Middle frontal gyrus (tissue), 1 donor: ENCODE measurements around the gene GNAI3.

Experiments
- DNase-seq: peaks from one replicate; pipeline ENCODE4 v3.0.0-alpha.2; 2015; ENCODE audit warnings: low spot score; ENCODE audit errors: extremely low spot score

The GNAI3 gene

DNA sequence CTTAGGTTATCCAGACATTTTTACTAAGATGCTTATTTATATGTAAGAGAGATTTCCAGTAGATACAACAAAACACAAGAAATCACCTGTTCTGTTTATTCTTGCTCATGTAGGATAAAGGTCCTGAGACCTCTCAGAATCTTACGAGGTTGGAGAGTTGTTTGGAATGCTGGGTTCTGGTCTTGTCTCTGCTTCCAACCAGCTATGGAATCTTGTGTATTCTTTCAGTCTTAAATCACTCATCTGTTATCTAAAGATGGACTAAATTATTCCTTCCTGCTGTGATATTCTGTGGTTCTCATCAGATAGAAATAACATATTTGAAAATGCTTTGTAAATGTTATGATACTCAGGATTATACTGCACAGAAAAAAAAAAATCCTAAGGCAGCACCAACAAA, 49.7 kb downstream of the GNAI3 start:
- no peak for DNase-seq

DNA sequence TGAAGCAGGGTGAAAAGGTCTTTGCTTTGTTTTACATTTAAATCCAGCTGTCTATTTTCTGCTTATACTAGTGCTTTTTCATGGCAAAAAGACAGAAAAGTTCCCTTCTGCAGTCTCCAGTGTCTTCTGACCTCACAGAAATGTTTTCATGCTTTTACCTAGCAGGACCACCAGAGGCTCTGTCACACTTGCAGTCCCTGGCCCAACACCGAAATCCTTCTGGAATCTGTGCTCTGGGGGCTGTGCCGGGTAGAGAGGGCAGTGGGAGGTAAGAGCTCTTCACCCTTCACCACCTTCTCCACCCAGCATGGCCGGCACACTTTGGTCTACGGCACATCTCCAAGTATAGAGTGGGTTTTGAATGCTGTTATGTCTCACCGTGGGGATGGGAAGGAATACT, 50.2 kb downstream of the GNAI3 start:
- no peak for DNase-seq

DNA sequence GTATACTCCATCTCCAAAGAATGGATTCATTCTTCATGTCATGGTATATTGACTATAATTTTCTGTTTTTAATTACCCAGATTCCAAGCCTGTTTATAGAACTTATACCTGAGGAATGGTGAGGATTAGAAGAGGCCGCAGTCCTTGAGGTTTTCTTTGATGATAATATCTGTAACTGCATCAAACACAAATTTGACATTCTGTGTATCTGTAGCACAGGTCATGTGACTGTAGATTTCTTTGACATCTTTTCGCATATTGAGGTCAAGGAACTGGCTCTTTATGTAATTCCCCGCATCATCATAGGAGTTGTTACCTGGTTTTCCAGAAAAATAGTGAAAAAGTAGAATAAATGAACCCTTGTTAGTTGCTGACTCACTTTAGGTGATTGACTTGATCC, 54.8 kb downstream of the GNAI3 start:
- no peak for DNase-seq

DNA sequence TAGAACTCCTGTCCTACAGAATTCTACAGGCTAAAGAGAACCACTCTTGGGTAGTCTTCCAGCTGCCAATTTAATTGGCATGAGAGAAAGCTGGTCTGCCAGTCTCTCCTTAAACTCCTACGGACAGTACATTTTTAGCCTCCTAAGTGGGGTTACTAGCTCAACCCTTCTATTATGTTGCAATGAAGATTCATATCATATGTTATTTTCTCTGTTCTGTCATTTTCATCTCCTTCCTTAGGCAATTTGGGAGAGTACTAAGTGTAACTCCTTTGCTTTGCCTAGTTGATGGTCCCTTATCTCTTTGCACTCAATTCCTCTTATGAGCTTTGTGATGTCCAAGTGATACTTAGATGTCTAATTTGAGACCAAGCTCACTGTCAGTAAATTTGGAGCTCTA, 57.0 kb downstream of the GNAI3 start:
- no peak for DNase-seq

DNA sequence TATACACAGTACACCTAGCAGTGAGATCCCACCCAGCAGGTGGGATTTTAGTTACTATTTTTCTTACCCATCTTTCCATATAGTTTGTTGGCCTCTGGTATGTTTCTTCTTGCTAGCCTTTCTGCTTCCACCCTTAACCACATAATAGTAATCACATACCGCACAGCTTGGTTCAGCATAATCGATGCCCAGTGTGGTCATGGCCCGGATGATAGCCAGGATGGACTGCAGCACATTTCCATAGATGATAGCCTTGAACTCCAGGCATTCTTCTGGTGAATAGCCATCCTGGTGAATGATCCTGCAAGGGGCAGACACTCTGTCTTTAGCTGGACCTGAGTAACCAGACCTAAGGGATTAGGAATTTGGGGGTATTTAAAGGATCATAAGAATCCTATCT, 61.5 kb downstream of the GNAI3 start:
- DNase-seq = no peak

DNA sequence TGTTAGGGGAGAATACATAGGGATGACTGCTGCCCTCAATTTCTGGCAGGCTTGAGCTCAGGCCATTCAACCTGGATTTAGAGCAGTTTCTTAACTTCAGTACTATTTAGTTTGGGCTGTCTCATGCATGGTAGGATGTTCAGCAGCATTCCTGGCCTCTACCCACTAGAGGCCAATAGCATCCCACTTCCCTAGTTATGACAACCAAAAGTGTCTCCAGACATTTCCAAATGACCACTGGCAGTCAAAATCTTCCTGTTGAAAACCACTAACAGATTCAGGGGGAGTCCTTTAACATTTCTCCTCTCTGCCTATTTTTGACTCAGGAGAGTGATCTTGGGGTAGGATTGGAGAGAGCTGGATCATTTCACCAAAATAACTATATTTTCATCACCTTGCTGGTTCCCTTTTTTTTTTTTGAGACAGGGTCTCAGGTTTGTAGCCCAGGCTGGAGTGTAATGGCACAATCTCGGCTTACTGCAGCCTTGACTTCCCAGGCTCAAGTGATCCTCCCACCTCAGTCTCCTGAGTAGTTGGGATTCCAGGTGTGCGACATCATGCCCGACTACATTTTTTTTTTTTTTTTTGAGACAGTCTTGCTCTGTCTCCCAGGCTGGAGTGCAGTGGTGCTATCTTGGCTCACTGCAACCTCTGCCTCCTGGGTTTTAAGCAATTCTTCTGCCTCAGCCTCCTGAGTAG, 62.3 kb downstream of the GNAI3 start:
- no peak for DNase-seq

DNA sequence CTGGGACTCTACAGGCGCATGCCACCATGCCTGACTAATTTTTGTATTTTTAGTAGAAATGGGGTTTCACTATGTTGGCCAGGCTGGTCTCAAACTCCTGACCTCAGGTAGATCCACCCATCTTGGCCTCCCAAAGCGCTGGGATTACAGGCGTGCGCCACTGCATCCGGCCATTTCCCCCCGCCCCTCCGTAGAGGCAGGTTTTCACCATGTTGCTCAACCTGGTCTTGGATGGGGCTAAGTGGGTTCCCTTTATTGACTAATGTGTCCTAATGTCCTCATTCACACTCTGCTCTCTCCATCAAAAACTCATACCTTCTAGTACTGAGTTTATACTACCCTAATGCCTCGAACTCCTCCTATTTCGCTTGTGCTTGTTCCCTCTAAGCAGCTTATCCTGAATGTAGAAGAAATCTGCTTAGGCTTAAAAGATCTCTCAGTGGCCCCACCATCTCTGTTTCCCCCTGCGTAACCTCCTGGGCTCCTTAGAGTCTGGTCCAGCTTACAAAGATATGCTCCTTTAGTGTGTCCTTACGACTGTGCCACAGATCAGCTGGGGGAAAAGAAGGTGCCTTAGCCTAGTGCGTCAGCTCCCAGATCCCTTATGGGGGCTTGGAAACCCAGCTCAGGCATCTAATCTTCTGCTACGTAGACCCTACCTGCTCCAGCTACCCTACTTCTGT, 63.0 kb downstream of the GNAI3 start:
- no peak for DNase-seq

DNA sequence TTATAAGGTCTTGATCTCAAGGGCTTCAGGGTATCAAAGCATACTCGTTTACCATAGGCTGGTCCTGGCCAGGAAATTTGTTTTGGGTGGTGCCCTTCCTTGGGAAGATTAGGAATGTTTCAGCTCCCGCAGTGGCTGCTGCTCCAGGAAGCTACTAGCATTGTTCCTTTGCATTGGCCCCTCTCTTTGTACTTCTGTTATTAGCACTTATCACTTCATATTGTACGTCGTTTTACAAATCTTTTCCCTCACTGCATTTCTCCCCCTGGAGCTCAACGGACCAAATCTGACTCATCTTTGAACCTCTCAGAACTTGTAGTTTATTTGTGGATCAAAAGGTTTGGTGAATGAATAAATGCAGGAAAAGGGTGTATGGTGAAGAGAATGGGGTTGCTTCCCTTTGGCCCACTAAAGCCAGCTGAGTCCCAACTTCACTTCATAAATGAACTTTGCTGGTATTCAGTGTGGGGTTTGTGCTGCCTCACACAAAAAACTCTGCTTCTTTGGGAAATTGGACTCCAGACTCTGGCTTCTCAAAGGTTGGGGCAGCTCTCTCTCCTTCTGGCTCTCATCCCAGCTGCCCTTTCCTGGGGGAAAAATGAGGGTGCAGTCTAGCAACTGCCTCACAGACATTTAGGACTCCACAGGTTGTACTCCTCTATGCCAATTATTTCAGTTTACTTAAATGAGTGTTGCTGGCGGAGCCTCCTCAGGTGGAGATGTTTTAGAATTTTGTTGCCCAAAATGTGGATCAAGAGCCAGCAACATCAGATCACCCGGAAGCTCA, 65.1 kb downstream of the GNAI3 start:
- no peak for DNase-seq

DNA sequence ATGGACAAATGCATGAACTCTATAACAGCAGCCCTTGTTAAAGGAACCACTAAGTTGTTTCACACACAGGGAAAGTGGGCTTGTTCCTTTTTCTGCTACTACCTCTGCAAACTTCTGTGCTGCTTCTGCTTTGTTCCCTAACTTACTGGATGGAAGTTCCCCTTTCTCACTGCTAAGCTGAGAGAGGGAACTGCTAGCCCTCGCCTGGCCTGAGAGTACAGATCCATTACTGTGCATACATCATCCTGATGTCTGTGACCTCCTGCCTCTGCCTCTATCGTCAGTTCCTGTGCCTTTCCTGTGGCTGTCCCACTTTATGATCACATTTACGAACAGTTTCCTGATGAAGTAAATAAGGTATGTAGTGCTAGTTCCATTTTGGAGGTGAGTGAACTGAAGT, 67.5 kb downstream of the GNAI3 start:
- DNase-seq = no peak

DNA sequence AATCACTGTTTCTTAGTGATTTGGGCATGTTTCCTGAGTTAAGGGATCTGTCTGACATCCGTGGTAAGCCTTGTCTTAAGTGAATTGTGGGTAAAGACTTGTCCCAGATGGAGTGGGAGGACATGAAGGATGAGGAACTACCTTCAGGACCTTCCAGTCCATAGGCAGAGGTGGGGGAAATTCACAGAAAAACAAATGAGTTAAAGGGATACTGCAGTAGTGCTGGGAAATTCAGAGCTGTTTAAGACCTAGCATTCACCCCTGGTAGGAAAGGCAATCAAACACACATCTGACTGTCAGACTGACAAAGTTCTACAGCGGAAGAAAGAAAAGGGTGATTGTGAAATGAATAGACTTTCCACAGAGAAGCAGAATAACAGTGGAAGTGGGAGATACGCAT, 68.0 kb downstream of the GNAI3 start:
- DNase-seq = no peak

DNA sequence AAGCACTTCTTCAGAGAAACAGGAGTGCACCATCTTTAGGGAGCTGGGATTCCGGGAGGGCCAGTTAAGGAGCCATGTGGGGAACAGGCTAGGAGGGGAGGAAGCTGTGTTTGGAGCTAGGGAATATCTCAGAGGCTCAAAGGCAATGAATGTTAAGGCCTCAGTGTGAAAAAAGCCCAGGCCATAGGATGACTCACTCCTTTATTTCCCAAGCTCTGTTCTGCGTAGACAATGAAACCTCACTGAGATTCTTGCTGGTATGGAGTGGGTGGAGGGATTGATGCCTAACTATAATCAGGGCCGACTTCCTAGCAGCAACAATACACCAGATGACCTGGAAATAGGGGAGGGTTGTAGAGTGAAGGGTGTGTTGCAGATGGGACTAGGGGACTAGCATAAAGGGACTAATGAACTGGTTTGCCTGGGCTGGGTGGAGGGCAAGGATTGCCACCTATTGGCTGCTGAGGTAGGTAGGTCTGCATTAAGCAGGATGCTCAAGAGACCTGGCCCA, 68.9 kb downstream of the GNAI3 start:
- no peak for DNase-seq

DNA sequence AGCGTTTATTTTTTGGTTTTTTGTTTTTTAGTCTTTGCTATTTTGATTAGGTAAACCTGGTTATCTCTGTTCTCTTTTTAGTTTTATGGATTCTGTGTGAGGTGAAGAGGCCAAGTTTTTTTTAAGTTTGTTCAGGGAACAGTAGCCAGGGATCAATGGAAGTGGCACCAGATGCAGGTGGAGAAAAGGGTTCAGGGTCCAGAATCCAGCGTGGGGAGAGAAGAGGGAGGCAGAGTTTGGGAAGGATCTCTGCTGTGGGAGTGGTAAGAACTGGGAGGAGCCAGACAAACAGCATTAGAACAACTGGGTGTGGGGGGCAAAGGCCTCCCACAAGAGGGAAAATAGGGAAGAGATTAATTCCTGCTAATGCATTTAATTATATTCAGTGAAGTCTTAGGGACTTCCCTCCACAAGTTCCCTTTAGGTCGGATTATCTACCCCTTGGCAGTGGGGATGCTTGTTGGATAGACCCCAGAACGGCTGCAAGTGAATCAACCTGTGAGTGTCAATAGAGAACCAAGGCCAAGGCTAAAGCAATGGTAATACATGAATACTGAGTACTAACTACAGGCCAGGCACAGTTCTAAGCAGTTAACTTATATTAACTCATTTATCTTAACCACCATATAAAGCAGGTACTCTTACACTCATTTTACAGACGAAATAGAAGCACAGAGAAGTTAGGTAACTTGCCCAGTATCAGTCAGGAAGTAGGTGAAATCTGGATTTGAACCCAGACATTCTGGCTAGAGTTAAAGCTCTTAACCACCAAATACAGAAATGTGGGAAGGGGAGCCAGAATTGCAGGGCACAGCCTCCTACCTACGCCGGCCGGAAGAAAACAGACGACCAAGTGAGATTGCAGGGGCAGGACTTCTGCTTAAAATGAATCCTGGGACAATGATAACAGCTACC, 70.5 kb downstream of the GNAI3 start:
- no peak for DNase-seq

DNA sequence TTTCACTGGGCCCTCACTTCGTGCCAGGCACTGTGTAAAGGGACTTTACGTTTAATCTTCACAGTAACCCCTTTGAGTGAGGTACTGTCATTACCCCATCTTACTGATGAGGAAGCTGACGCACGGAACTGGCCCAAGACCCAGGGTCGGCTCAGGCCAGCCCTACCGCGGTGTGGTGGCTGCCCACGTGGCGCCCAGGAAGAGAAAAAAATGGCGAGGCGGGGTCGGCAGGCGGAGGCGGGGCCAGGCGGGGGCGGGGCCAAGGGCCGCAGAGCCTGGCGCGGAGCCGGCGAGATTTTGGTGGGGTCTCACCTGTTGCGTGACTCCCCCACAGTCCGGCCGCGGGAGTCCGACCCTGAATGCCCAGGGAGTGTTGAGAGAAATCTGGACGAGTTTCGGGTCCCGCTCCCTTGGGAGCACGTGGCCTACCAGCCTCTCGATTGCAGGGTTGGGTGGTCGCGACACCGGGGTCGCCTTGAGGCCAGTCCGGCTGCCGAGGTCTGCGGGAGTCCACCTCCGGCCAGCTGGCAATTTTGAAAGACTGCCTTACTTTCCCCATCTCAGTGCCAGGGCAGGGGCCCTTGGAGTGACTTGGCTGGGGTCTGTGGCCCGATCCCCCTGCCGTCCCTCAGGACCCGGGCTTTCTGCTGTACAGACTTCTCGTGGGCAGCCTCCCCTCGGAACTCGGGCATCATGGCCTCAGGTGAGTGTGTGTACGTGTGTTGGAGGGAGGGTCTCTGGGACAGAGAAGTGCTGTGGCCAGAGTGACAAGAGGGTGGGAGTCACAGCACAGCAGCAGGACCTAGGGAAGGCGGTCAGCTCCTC, 71.4 kb downstream of the GNAI3 start, which contains the start of the genes AMPD2 and GNAT2:
AMPD2 (plus strand) TSS at position 262 of the 825 bp plus-strand sequence. CDS start 1,339 bp downstream, outside the sequence.
GNAT2 (minus strand) TSS at position 41 of the 825 bp plus-strand sequence. CDS start 6,746 bp downstream, outside the sequence.
- no peak for DNase-seq

DNA sequence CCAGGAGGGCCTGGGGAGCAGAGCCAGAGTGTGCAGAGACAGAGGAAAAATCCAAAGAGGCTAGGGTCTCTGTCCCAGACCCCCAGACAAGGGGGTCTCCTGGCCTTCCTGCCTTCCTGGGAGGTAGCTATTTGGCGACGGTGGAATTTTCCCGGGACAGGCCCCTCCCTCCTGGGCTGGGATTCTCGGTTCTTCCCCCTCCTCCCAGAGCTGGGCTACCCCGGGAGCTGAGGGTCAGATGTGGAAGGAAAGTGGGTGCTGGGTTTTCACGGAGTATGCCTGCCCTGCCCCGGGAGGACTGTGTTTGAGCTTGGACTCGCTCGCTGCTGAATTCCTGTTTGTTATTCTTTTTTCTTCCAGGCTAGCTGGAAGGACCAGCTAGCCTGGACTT, 72.0 kb downstream of the GNAI3 start:
- DNase-seq = no peak

DNA sequence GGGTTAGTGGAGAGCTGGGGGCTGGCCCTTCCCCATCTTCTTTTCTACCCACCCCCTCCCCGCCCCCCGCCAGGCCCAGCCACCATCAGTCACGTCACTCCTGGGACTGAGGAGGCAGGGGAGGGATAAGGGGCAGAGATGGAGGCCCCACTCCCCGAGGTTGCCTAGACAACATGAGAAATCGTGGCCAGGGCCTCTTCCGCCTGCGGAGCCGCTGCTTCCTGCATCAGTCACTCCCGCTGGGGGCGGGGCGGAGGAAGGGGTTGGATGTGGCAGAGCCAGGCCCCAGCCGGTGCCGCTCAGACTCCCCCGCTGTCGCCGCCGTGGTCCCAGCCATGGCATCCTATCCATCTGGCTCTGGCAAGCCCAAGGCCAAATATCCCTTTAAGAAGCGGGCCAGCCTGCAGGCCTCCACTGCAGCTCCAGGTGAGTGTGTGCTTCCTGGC, 72.4 kb downstream of the GNAI3 start:
- peak; percentile 84 for DNase-seq

DNA sequence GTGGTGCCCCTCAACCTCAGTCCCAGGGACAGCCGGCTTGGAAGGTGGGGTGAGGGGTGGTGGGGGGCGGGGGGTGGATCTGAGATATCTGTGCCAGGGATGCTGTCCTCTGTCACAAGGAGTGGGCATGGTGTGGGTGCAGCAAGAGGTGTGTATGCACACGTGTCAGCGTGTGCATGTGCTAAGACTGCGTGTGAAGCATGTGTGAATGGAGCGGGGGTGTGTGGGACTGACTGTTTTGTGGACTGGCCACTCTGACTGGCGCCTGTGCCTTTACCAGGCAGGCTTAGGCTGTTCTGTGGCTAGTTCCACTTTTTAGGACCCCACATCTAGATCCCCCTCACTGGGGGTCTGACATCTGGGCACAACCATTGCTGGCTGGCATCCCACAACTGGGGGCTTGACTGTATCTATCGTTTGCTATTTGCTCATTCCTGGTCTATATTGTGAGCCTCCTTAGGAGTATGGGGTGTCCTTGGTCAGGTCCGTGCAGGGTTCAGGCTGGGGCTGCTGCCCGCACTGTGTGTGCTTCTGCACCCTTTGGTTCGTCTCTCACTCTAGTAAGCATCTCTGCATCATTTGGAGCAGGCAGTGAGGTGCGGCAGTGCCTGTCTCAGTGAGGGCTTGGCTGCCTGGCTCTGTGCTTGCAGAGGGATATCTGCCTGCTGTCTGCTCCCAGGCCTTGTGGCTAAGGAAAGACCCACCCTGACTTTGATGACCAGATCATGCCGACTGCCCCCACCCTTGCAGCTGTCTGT, 73.1 kb downstream of the GNAI3 start:
- DNase-seq = no peak

DNA sequence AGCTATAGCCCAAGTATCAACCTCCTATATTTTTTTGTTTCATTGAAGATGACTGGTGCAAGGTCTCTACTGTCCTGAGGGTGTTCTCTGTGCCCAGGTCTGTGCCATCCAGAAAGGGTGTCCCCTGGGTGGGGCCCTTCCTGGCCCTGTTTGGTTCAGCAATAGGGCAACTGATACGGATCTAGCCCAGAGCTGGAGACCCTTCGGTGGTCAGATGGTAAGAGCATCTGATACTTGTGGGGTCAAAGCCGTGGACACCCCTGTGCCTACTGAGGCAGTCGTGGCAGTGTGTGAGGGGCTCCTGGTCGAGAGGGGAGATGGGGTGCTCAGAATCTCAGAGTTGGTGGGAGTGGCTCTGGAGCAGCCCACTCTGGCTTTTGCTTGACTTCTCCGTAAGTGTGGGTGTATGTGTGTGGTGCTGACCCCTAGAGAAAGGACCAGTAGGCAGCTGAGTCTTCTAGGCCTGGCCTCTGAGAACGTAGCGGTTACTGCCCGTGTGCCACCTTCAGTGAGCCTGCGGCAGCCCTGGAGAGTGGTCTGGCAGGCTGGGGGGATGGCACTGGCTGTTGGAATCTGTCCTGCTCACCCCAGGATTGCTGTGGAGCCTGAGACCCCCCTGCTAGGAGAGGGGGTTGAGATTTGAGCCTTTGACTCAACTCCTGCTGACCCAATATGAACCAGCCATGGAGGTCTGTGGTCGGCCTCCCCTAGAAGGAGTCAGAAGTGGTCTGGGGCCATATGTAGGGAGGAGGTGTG, 73.9 kb downstream of the GNAI3 start:
- DNase-seq = no peak

DNA sequence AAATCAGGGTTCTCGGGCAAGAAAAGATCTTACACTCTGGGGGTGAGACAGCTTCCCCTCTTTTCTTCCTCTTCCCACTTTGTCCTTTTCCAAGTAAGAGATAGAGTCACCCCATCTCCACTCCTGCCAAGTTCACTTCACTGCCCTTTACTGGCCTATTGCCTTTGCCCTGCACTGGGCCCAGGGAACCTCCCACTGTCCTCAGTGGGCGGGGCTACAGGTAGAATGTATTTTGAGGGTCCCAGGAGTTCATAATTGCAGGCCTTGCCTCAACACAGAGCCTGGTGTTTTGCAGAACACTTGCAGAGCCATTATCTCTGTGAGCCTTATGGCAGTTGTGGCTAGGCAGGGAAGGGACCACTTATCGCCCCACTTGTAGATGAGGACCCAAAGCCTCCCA, 74.5 kb downstream of the GNAI3 start:
- DNase-seq = no peak
